ENCODE measurements around the gene PTPRU.
A peak's percentile ranks its signal among the peaks of the same experiment; 100 is the strongest.

- no peak for TF ChIP-seq POLR2AphosphoS5 (IDR thresholded peaks at IDR 0.05)
- no peak for TF ChIP-seq CTCF (IDR thresholded peaks at IDR 0.05)
- peak in 1 of 4 donors; percentile 22 for TF ChIP-seq POLR2A (IDR thresholded peaks at IDR 0.05)
- TF ChIP-seq EP300 (IDR thresholded peaks at IDR 0.05), result no peak
Measured at GRCh38 chr1:29237852-29238619, 1.7 kb downstream of the PTPRU start.

Data from upper lobe of left lung (tissue), 4 donors.